D721Med (cell line): ENCODE measurements around the gene CPEB2.

ENCODE experiments used
- DNase-seq: peaks from one replicate; pipeline ENCODE4 v3.0.0; 2011; ENCODE audit warnings: low spot score; ENCODE audit not compliant: insufficient read length
- FAIRE-seq: peaks from 2 replicates; lab custom pipeline; 2011; peaks lifted over from hg19 to GRCh38; lab: Jason Lieb, UNC
- TF ChIP-seq, protein P1 (sequence below): IDR thresholded peaks from 2 replicates; pipeline ENCODE4 v1.5.1; 2012; ENCODE audit warnings: mild to moderate bottlenecking, control low read depth; ENCODE audit not compliant: insufficient read depth; ENCODE audit errors: missing control alignments

Gene CPEB2

GRCh38 chr4:15001869-15002658 is at the start of gene CPEB2:
Gene CPEB2, plus strand, starts transcription at chr4:15002481. Its CDS starts 193 bp downstream, at chr4:15002674.
- FAIRE-seq (no peak), DNase-seq (peak; percentile 48)
- TF ChIP-seq, protein P1, sequence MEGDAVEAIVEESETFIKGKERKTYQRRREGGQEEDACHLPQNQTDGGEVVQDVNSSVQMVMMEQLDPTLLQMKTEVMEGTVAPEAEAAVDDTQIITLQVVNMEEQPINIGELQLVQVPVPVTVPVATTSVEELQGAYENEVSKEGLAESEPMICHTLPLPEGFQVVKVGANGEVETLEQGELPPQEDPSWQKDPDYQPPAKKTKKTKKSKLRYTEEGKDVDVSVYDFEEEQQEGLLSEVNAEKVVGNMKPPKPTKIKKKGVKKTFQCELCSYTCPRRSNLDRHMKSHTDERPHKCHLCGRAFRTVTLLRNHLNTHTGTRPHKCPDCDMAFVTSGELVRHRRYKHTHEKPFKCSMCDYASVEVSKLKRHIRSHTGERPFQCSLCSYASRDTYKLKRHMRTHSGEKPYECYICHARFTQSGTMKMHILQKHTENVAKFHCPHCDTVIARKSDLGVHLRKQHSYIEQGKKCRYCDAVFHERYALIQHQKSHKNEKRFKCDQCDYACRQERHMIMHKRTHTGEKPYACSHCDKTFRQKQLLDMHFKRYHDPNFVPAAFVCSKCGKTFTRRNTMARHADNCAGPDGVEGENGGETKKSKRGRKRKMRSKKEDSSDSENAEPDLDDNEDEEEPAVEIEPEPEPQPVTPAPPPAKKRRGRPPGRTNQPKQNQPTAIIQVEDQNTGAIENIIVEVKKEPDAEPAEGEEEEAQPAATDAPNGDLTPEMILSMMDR = no peak

DNA sequence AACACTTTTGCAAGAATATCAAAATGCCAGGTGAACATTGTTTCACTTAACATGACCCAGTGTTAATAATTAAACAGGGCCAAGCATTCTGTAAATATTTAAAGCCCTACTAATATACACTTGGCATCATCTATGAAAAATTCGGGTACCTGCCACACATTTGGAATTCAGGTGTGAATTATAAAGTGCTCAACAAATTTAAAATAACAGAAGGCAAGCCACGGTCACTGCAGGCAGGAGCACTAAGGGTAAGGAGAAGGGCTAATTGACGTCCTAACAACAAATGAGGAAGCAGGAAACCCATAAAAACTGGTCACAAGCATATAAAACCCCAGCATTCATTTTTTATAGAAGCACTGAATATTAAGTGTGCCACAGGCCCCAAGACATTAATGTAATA is 43.8 kb upstream of the CPEB2 start:
- FAIRE-seq (no peak), DNase-seq (no peak)
- TF ChIP-seq, protein P1 = no peak

DNA sequence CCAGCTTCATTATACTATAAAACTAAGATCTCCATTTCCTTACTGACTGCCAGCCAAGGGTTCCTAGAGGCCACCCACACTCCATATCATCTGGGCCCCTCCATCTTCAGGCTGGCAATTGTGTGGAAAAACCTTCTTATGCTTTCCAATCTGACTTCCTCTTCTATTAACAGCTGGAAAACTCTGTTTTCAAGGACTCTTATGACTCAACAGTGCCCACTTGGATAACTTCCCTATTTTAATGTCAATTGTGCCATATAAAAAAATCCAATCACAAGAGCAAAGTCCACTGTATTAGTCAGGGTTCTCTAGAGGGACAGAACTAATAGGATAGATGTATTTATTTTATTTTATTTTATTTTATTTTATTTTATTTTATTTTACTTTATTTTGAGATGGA is 41.0 kb upstream of the CPEB2 start:
- TF ChIP-seq, protein P1 = no peak
- FAIRE-seq = no peak
- no peak for DNase-seq

GRCh38 chr4:14965071-14965470 is 37.2 kb upstream of the CPEB2 start:
- FAIRE-seq = no peak
- TF ChIP-seq, protein P1 = no peak
- no peak for DNase-seq

- TF ChIP-seq, protein P1 = no peak
- FAIRE-seq (no peak), DNase-seq (no peak)
These were observed 34.3 kb upstream of the CPEB2 start for GRCh38 chr4:14967982-14968381.

- no peak for DNase-seq
- TF ChIP-seq, protein P1 = no peak
- no peak for FAIRE-seq
These were observed 24.5 kb upstream of the CPEB2 start for GRCh38 chr4:14977830-14978229.

DNA sequence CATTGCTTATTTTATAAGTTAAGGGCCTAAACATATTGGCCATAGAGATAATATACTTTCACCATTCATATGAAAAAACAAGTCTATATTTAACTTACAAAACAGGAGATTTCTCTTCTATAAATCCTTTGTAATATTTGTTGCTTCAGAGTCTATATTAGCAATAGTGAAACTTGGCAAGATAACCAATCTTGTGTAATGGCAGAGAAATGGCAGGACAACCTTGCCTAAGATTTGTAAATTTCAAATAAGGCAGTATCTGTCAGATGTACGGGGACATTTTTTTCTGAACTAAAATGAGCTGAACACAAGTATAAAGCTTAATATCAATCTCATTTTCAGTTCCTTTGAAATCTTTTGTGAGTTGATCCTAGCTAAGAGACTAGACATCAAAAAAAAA is 17.8 kb upstream of the CPEB2 start:
- DNase-seq (no peak), FAIRE-seq (no peak)

More for the DNA sequence above, 17.8 kb upstream of the CPEB2 start:
- TF ChIP-seq, protein P1 = no peak
